IMR-90 (cell line): Measurements from ENCODE around the gene FSIP1. TPM values are rescaled to one million over a fixed set of nuclear protein-coding genes. Genes with fewer than 3 reads are reported as not detected.

Source experiments
- ATAC-seq: fragments of 200-7000 bp; cut with Tn5 transposase; 2 replicates; pipeline ENCODE4 v1.9.1; 2020; ENCODE audit warnings: low read depth, mild to moderate bottlenecking, moderate library complexity
- BruUV-seq: library from RNA; stranded (reverse); fragments of 400-500 nt; replicated peaks from 2 replicates; lab custom pipeline; 2021; lab: Mats Ljungman, UMichigan
- CTCF ChIA-PET: fragments of 300-600 bp; formaldehyde crosslinking; extraction: SDS; loops from one replicate; lab custom pipeline; 2021; ENCODE audit warnings: antibody characterized with exemption; lab: Yijun Ruan, JAX
- POLR2A ChIA-PET: fragments of 300-600 bp; sonication (Branson Sonifier 250); formaldehyde crosslinking; loops from one replicate; lab custom pipeline; 2022; ENCODE audit warnings: antibody characterized with exemption; ENCODE audit not compliant: unreplicated experiment; lab: Charles Lee
- DNase-seq: peaks from one replicate; pipeline ENCODE4 v3.0.0; 2013
- H2AFZ ChIP-seq: replicated peaks from 2 replicates; pipeline ENCODE3; 2013; ENCODE audit warnings: low read length, mild to moderate bottlenecking; ENCODE audit not compliant: poor library complexity
- H2AK5ac ChIP-seq: 2 replicates; pipeline ENCODE4 v1.6.1; 2013; ENCODE audit warnings: low read depth, low read length, inconsistent platforms
- H2AK9ac ChIP-seq: replicated peaks from 2 replicates; pipeline ENCODE3; 2013; ENCODE audit warnings: mild to moderate bottlenecking, low read depth, low read length, moderate library complexity; ENCODE audit not compliant: poor library complexity
- H2BK120ac ChIP-seq: 2 replicates; pipeline ENCODE4 v1.6.1; 2013; ENCODE audit warnings: low read depth, low read length, inconsistent platforms
- H2BK15ac ChIP-seq: 3 replicates; pipeline ENCODE4 v1.6.1; 2013; ENCODE audit warnings: low read depth, low read length, inconsistent platforms
- H2BK20ac ChIP-seq: 2 replicates; pipeline ENCODE4 v1.6.1; 2013; ENCODE audit warnings: low read depth, mild to moderate bottlenecking, inconsistent platforms, low read length, moderate library complexity
- H2BK5ac ChIP-seq: 2 replicates; pipeline ENCODE4 v1.6.1; 2013; ENCODE audit warnings: mild to moderate bottlenecking, low read depth, low read length, inconsistent platforms; ENCODE audit not compliant: poor library complexity, severe bottlenecking
- H3K14ac ChIP-seq: replicated peaks from 2 replicates; pipeline ENCODE4 v1.6.1; 2013; ENCODE audit warnings: low read depth, low read length, inconsistent platforms
- H3K18ac ChIP-seq: 2 replicates; pipeline ENCODE4 v1.6.1; 2013; ENCODE audit warnings: low read depth, low read length, control low read depth
- H3K23ac ChIP-seq: 2 replicates; pipeline ENCODE4 v1.6.1; 2013; ENCODE audit warnings: low read depth, low read length, inconsistent platforms
- H3K27ac ChIP-seq: 2 replicates; pipeline ENCODE4 v1.5.1; 2013; ENCODE audit warnings: mild to moderate bottlenecking, control low read depth, low read length; ENCODE audit not compliant: insufficient read depth
- H3K27me3 ChIP-seq: 2 replicates; pipeline ENCODE4 v1.6.1; 2013; ENCODE audit warnings: low read length; ENCODE audit not compliant: control insufficient read depth, insufficient read depth
- H3K36me3 ChIP-seq: 2 replicates; pipeline ENCODE4 v1.6.1; 2013; ENCODE audit warnings: low read length, mixed read lengths; ENCODE audit not compliant: control insufficient read depth, insufficient read depth
- H3K4ac ChIP-seq: 2 replicates; pipeline ENCODE4 v1.6.1; 2013; ENCODE audit warnings: low read depth, low read length, inconsistent platforms
- H3K4me1 ChIP-seq: 2 replicates; pipeline ENCODE4 v1.6.1; 2013; ENCODE audit warnings: low read length, mixed read lengths; ENCODE audit not compliant: control insufficient read depth, insufficient read depth
- H3K4me2 ChIP-seq: 2 replicates; pipeline ENCODE4 v1.6.1; 2013; ENCODE audit warnings: low read depth, mild to moderate bottlenecking, control low read depth, low read length, moderate library complexity
- H3K4me3 ChIP-seq: 2 replicates; pipeline ENCODE4 v1.5.1; 2013; ENCODE audit warnings: low read depth, mild to moderate bottlenecking, control low read depth, low read length, moderate library complexity; ENCODE audit not compliant: insufficient read depth
- H3K56ac ChIP-seq: 2 replicates; pipeline ENCODE4 v1.6.1; 2013; ENCODE audit warnings: low read length, inconsistent platforms; ENCODE audit not compliant: insufficient read depth; ENCODE audit errors: extremely low read depth
- H3K79me1 ChIP-seq, 2 experiments: 2 replicates each; pipeline ENCODE4 v1.6.1; 2013; ENCODE audit warnings: low read length in 2 of 2, inconsistent platforms in 1 of 2, low read depth in 1 of 2
- H3K9ac ChIP-seq: 2 replicates; pipeline ENCODE4 v1.6.1; 2013; ENCODE audit warnings: low read depth, low read length, control low read depth
- H3K9me1 ChIP-seq: 2 replicates; pipeline ENCODE4 v1.6.1; 2013; ENCODE audit warnings: low read length, inconsistent platforms; ENCODE audit not compliant: insufficient read depth
- H3K9me3 ChIP-seq: 2 replicates; pipeline ENCODE4 v1.6.1; 2013; ENCODE audit warnings: low read length; ENCODE audit not compliant: control insufficient read depth, insufficient read depth
- H4K20me1 ChIP-seq: 2 replicates; pipeline ENCODE4 v1.6.1; 2013; ENCODE audit warnings: low read length, inconsistent platforms; ENCODE audit not compliant: insufficient read depth
- H4K5ac ChIP-seq: 2 replicates; pipeline ENCODE4 v1.6.1; 2013; ENCODE audit warnings: mild to moderate bottlenecking, low read depth, low read length, control low read depth
- H4K8ac ChIP-seq, 2 experiments: 2 replicates each; pipeline ENCODE4 v1.6.1; 2013; ENCODE audit warnings: low read depth in 2 of 2, low read length in 2 of 2, control low read depth in 1 of 2, inconsistent platforms in 1 of 2
- H4K91ac ChIP-seq: 2 replicates; pipeline ENCODE4 v1.6.1; 2013; ENCODE audit warnings: low read depth, low read length, inconsistent platforms; ENCODE audit not compliant: insufficient read depth
- BHLHE40 ChIP-seq: fragments of 150-350 bp; IDR thresholded peaks from 2 replicates; pipeline ENCODE4 v1.6.1; 2016; ENCODE audit warnings: mild to moderate bottlenecking, low read depth, low read length
- CHD1 ChIP-seq: IDR thresholded peaks from 2 replicates; pipeline ENCODE4 v1.6.1; 2012; ENCODE audit warnings: low read depth, low read length, improper control_type of control experiment
- CTCF ChIP-seq: conservative IDR thresholded peaks from 2 replicates; pipeline ENCODE4 v1.5.1; 2012; ENCODE audit warnings: mild to moderate bottlenecking, low read depth, low read length, improper control_type of control experiment
- ELK1 ChIP-seq: fragments of 150-350 bp; IDR thresholded peaks from 2 replicates; pipeline ENCODE4 v1.6.1; 2016; ENCODE audit warnings: low read depth, mild to moderate bottlenecking, low read length, moderate library complexity, borderline replicate concordance
- MAFK ChIP-seq: IDR thresholded peaks from 2 replicates; pipeline ENCODE4 v1.6.1; 2012; ENCODE audit warnings: low read depth, low read length, improper control_type of control experiment
- MAZ ChIP-seq: IDR thresholded peaks from 2 replicates; pipeline ENCODE4 v1.6.1; 2012; ENCODE audit warnings: low read depth, mild to moderate bottlenecking, low read length, improper control_type of control experiment, moderate library complexity, borderline replicate concordance
- MXI1 ChIP-seq: IDR thresholded peaks from 2 replicates; pipeline ENCODE4 v1.6.1; 2012; ENCODE audit warnings: low read depth, mild to moderate bottlenecking, low read length, moderate library complexity, borderline replicate concordance
- NFE2L2 ChIP-seq: fragments of 150-350 bp; IDR thresholded peaks from 2 replicates; pipeline ENCODE4 v1.6.1; 2016; ENCODE audit warnings: low read depth, mild to moderate bottlenecking, low read length
- POLR2A ChIP-seq: IDR thresholded peaks from 2 replicates; pipeline ENCODE4 v1.6.1; 2012; ENCODE audit warnings: mild to moderate bottlenecking, low read depth, low read length
- RAD21 ChIP-seq: IDR thresholded peaks from 2 replicates; pipeline ENCODE4 v1.6.1; 2012; ENCODE audit warnings: low read length, improper control_type of control experiment
- RCOR1 ChIP-seq: IDR thresholded peaks from 2 replicates; pipeline ENCODE4 v1.6.1; 2012; ENCODE audit warnings: mild to moderate bottlenecking, low read length, improper control_type of control experiment; ENCODE audit not compliant: insufficient replicate concordance
- RFX5 ChIP-seq: IDR thresholded peaks from 2 replicates; pipeline ENCODE4 v1.8.0; 2012; ENCODE audit warnings: low read depth, mild to moderate bottlenecking, low read length, moderate library complexity
- SMC3 ChIP-seq: fragments of 150-350 bp; IDR thresholded peaks from 2 replicates; pipeline ENCODE4 v1.6.1; 2016; ENCODE audit warnings: low read depth, mild to moderate bottlenecking, antibody characterized with exemption, low read length, moderate library complexity
- USF2 ChIP-seq: fragments of 150-350 bp; IDR thresholded peaks from 2 replicates; pipeline ENCODE4 v1.6.1; 2017; ENCODE audit warnings: mild to moderate bottlenecking, antibody characterized with exemption, low read length, low read depth
- WGBS, 2 experiments: methylation state at CpG; one replicate each; pipeline versions ENCODE4 v1.1.5 to v1.1.7; 2013; ENCODE audit warnings: missing lambda C conversion rate in 2 of 2; ENCODE audit not compliant: insufficient read length in 1 of 2; ENCODE audit errors: extremely low coverage in 2 of 2; 5-methylcytosine and 5-hydroxymethylcytosine counted together
- dilution Hi-C: fragments of 300-500 bp; cut with HindIII; formaldehyde crosslinking; loops from one replicate; pipeline ENCODE4 v1.14.3; 2018; ENCODE audit warnings: low sequenced_read_pairs; ENCODE audit not compliant: unreplicated experiment
- in situ Hi-C: fragments of 300-500 bp; cut with MboI; formaldehyde crosslinking; loops from 3 replicates; pipeline ENCODE4 v1.14.3; 2019; ENCODE audit warnings: low sequenced_read_pairs, inconsistent platforms, mixed read lengths
- intact Hi-C: fragments of 100-400 bp; cut with micrococcal nuclease; formaldehyde crosslinking; loops from 2 replicates; pipeline ENCODE4 v1.10.0; 2022
- polyA plus RNA-seq, 3 experiments: library from polyadenylated mRNA; depleted of rRNA; stranded (reverse); fragments of >200 nt; gene quantifications; 2 replicates each; pipeline ENCODE4 v1.2.3, GENCODE V29; 2012; ENCODE audit warnings: low replicate concordance in 1 of 3
- total RNA-seq: library from RNA; depleted of rRNA; stranded (reverse); fragments of >200 nt; gene quantifications from 2 replicates; pipeline ENCODE4 v1.2.3, GENCODE V29; 2012

FSIP1 gene
- total and polyA plus RNA-seq, 2 of the 4 experiments (the other 2 are of a cell fraction): 0.10 to 0.18 TPM

DNA sequence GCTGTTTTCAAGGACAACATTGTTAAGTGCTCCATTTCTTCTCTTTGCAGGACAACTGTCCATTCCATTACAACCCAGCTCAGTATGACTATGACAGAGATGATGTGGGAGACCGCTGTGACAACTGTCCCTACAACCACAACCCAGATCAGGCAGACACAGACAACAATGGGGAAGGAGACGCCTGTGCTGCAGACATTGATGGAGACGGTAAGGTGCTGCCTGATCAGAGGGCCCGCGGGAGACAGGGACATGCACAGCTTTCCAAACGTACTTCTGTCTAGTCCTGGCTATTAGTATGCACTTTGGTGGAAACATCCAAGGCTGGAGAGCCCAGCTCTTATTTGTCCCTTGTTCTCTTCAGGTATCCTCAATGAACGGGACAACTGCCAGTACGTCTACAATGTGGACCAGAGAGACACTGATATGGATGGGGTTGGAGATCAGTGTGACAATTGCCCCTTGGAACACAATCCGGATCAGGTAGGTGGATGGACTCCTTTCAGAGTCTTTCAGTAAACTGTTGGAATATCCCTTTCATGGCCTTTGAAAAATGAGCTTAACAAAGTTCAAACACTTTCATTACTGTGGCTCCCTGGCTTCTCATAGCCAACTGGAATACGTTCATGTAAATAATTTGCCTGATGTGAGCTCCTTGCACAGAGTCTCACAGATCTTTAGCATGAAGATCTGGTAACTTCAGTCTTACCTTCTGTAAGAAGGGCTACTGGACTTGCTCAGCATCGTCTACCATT lies 191.3 kb downstream of the FSIP1 start:
- no peaks in the 10 kb centered on the region for H3K9me3 ChIP-seq
- H4K8ac ChIP-seq: no peak overlapping the region
- peak overlapping the region; percentile 11 for H2AK9ac ChIP-seq
- in situ Hi-C loops (no loop called here), dilution Hi-C loops (no loop called here), intact Hi-C loops (no loop called here)
- no peak for ATAC-seq
- CTCF ChIA-PET: no interaction called here
- no peak overlapping the region for H3K4me3 ChIP-seq
- H2BK5ac ChIP-seq: no peak overlapping the region
- no peak overlapping the region for H3K27ac ChIP-seq
- no peaks in the 10 kb centered on the region; the same call in 1 of the 2 replicates for H3K4me1 ChIP-seq
- H3K23ac ChIP-seq: peak overlapping the region; percentile 0
- peak overlapping the region; percentile 15 for H2AFZ ChIP-seq
- WGBS, 2 experiments: 80% methylated on average over 1 of the region's 11 CpGs; no CpG with 5 or more reads in 1 of the 2 experiments
- 0 out of 2 replicates have a peak overlapping the region, but pooled peaks have one; percentile 19 for H3K14ac ChIP-seq
- H3K9me1 ChIP-seq: peaks cover 16% of the 10 kb centered on the region
- peaks cover 0 to 75% of the 10 kb centered on the region in 2 experiments; a peak in 2 of 4 replicates for H3K79me1 ChIP-seq
- H4K91ac ChIP-seq: no peak overlapping the region
- H3K4ac ChIP-seq: no peak overlapping the region
- no peak overlapping the region for H2AK5ac ChIP-seq
- DNase-seq: peak; percentile 41
- no peak overlapping the region for H3K18ac ChIP-seq
- peaks cover 76% of the 10 kb centered on the region for H3K36me3 ChIP-seq
- BruUV-seq: no TSS peak
- no peak overlapping the region for H2BK120ac ChIP-seq
- POLR2A ChIA-PET: interaction anchor here (0.9 kb wide), 1 partner anchor 8 kb away, joined by 4 read pairs; no protein-coding TSS in a partner anchor
- H3K56ac ChIP-seq: no peak overlapping the region
- no peak overlapping the region for H2BK15ac ChIP-seq
- H3K9ac ChIP-seq: no peak overlapping the region
- H2BK20ac ChIP-seq: no peak overlapping the region
- no peak overlapping the region for H4K5ac ChIP-seq
- no peak overlapping the region; the same call in 1 of the 2 replicates for H3K4me2 ChIP-seq
- TF ChIP-seq RFX5 (no peak), SMC3 (no peak), RCOR1 (no peak), POLR2A (peak; percentile 71; the same call in 1 of the 2 replicates), RAD21 (no peak), USF2 (no peak; the same call in 1 of the 2 replicates), MAFK (no peak), MXI1 (no peak), NFE2L2 (0 out of 2 replicates have a peak, but pooled peaks have one; percentile 0), CHD1 (no peak), CTCF (no peak), ELK1 (no peak), BHLHE40 (no peak), MAZ (no peak)
- H3K27me3 ChIP-seq: no peaks in the 10 kb centered on the region
- H4K20me1 ChIP-seq: peaks cover 99% of the 10 kb centered on the region
